Ovary (tissue), 9 donors: ENCODE data around the gene TMPRSS4. TPM values are rescaled to one million over a fixed set of nuclear protein-coding genes. Genes with fewer than 3 reads are reported as not detected.

Source experiments
- DNase-seq, 5 donors: peaks; one replicate each; pipeline ENCODE4 v3.0.0-alpha.2; 2019 to 2020
- H3K27ac ChIP-seq, 2 donors: fragments of 200-600 bp; one replicate each; pipeline versions ENCODE4 v1.5.1 to v1.8.0; 2019 to 2022
- H3K27me3 ChIP-seq: fragments of 200-600 bp; one replicate; pipeline ENCODE4 v1.8.0; 2022
- H3K36me3 ChIP-seq: fragments of 200-600 bp; sonication (generic); one replicate; pipeline ENCODE4 v1.5.1; 2019
- H3K4me1 ChIP-seq: one replicate; pipeline ENCODE4 v1.8.1; 2013; ENCODE audit warnings: mild to moderate bottlenecking, moderate library complexity; ENCODE audit not compliant: insufficient read depth
- H3K4me3 ChIP-seq: fragments of 200-600 bp; sonication (generic); one replicate; pipeline ENCODE4 v1.5.1; 2017
- H3K9me3 ChIP-seq, 2 donors: fragments of 200-600 bp in 1 of 2; sonication (generic) in 1 of 2; one replicate each; pipeline versions ENCODE4 v1.5.1 to v1.8.1; 2013 to 2019; ENCODE audit warnings: mild to moderate bottlenecking in 1 of 2, moderate library complexity in 1 of 2
- EP300 ChIP-seq: sonication (generic); formaldehyde crosslinking; IDR thresholded peaks from one replicate; pipeline ENCODE4 v1.6.1; 2017; ENCODE audit warnings: antibody characterized with exemption
- POLR2A ChIP-seq: fragments of 450-650 bp; IDR thresholded peaks from one replicate; pipeline ENCODE4 v1.6.1; 2017; ENCODE audit warnings: antibody characterized with exemption, mild to moderate bottlenecking, moderate library complexity
- WGBS, 3 donors: extraction: QIAGEN DNeasy Blood & Tissue Kit in 1 of 3; methylation state at CpG; one replicate each; pipeline versions ENCODE4 v1.1.5 to v1.1.7; 2013 to 2017; 5-methylcytosine and 5-hydroxymethylcytosine counted together
- intact Hi-C, 4 donors: fragments of 100-400 bp; cut with DNase I; formaldehyde crosslinking; loops; one replicate each; pipeline versions ENCODE4 v1.11.0 to v1.15.1; 2022 to 2023
- polyA plus RNA-seq, 2 donors: library from polyadenylated mRNA; stranded (reverse); fragments of 200-250 nt in 1 of 2; fragments of 350-450 nt in 1 of 2; fragmentation: Illumina TruSeq in 1 of 2; extraction: RNeasy Lipid Tissue Mini Kit (QIAGEN cat#74804) in 1 of 2; gene quantifications; one replicate each; pipeline ENCODE4 v1.2.3, GENCODE V29; 2013 to 2014
- total RNA-seq, 7 donors: library from RNA; depleted of rRNA in 2 of 7; stranded (reverse); fragments of >200 nt in 2 of 7; fragmentation: NEBNext Ultra II Directional in 3 of 7; extraction: Animal tissue kit (Norgen Biotek cat#: 25700) in 3 of 7; gene quantifications; one replicate each; pipeline versions ENCODE4 v1.1.0 to v1.2.4, GENCODE V29; 2016 to 2023
- TF ChIP-seq, protein P1 (sequence below), 3 donors: fragments of 450-650 bp in 2 of 3; fragments of 200-600 bp in 1 of 3; IDR thresholded peaks; one replicate each; pipeline versions ENCODE4 v1.5.1 to v1.8.0; 2016 to 2022; ENCODE audit warnings: antibody characterized with exemption in 3 of 3, mild to moderate bottlenecking in 1 of 3
- donor health status: DM: no; HTN: no; CAD: no; lungs with moderate emphysema.
- donor health status: DM: no; HTN: no; CAD: no.
- donor health status: Bipolar disorder and iron deficiency.
- donor health status: DM: yes; HTN: yes; CAD: no.
- donor health status: DM: no; HTN: no; CAD: no.
- donor health status: DM: yes; HTN: yes; CAD: no.

TMPRSS4 gene
- total and polyA plus RNA-seq, 9 donors, result 0.20 to 2.3 (median 0.85) TPM; not detected in 5

DNA sequence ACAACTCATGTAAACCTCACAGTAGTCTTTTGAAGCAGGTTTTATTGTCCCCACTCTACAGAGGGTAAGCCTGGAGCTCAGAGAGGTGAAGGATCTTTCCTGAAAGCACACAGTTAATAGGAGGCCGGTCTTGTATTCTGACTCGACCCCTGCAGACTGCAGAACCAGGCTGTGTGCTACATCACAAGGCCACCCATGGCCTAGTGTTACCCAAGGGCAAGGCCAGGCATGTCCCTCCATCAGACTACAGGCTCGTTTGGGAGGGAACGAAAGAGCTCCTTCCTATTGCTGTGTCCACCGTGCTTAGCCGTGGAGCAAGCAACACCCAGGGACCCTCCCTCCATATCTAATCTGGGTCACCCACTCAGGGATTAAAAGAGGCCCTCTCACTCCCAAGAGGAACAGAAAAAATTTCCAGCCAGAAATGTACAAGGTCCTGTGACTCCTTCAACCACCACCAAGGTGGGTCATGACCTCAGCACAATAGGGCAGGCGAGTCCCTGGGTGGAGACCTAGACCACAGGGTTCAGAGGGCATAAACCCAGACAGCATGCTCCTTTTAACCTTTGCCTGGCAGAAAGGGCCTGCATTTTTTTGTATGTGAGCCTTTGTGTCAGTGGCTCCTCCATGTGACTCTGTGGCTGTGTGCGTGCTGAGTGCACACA is 16.2 kb downstream of the TMPRSS4 start:
- Histone ChIP-seq H3K4me3 (no peak overlapping the region), H3K27me3 (no peaks in the 10 kb centered on the region), H3K4me1 (no peaks in the 10 kb centered on the region), H3K9me3 (no peaks in the 10 kb centered on the region), H3K27ac (no peak overlapping the region), H3K36me3 (no peaks in the 10 kb centered on the region)
- WGBS, 3 donors, result 66 to 82% (median 71%) methylated on average over 8 of the region's 8 CpGs
- intact Hi-C loops, result no loop called here
- DNase-seq, result no peak
- no peak for TF ChIP-seq POLR2A
- TF ChIP-seq EP300, result no peak
- TF ChIP-seq, protein P1, sequence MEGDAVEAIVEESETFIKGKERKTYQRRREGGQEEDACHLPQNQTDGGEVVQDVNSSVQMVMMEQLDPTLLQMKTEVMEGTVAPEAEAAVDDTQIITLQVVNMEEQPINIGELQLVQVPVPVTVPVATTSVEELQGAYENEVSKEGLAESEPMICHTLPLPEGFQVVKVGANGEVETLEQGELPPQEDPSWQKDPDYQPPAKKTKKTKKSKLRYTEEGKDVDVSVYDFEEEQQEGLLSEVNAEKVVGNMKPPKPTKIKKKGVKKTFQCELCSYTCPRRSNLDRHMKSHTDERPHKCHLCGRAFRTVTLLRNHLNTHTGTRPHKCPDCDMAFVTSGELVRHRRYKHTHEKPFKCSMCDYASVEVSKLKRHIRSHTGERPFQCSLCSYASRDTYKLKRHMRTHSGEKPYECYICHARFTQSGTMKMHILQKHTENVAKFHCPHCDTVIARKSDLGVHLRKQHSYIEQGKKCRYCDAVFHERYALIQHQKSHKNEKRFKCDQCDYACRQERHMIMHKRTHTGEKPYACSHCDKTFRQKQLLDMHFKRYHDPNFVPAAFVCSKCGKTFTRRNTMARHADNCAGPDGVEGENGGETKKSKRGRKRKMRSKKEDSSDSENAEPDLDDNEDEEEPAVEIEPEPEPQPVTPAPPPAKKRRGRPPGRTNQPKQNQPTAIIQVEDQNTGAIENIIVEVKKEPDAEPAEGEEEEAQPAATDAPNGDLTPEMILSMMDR (IDR thresholded peaks at IDR 0.05), result no peak

DNA sequence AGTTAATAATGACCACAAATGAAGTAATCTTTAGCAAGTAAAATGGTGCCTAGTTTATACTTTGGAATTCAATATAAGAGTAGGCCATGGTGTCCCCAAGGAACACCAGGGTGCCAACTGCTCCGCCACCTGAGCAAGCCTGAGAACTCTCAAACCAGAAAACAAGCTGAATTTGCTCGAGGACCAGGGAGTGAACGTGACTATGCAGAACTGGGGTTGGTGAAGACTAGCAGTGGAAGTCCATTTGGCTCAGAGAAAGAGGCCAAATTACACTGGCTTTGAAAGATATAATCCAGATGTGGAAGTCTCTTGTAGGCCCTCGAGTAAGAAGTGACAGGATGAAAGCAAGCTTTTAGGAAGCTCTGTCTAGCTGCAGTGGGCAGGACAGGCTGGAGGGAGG is 18.6 kb downstream of the TMPRSS4 start:
- TF ChIP-seq EP300 (no peak), POLR2A (no peak)
- TF ChIP-seq, protein P1 (IDR thresholded peaks at IDR 0.05), result no peak
- Histone ChIP-seq H3K36me3 (no peaks in the 10 kb centered on the region), H3K9me3 (no peaks in the 10 kb centered on the region), H3K27me3 (no peaks in the 10 kb centered on the region), H3K4me3 (no peak overlapping the region), H3K27ac (no peak overlapping the region), H3K4me1 (no peaks in the 10 kb centered on the region)
- WGBS, 3 donors, result 69 to 78% (median 71%) methylated on average over 4 of the region's 4 CpGs
- DNase-seq, result no peak
- intact Hi-C loops, result no loop called here

DNA sequence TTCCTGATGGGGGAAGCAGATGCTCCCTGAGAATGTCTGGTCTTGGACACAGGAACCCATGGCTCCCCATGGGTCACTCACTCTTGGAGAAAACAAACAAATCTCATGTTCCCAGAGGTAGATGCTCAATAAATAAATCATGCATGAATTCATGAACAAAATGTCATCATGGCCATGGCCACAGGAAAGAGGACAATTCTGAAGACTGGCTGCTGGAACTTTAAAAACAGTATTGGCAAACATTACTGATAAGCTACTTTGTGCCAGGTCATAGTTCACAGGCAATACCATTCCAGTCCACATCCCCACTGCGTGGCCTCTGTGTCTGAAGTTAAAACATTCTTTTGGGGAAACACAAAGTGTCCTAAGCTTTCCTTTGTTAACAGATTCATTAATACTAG is 19.1 kb downstream of the TMPRSS4 start:
- Histone ChIP-seq H3K36me3 (no peaks in the 10 kb centered on the region), H3K27ac (no peak overlapping the region), H3K4me3 (no peak overlapping the region), H3K27me3 (no peaks in the 10 kb centered on the region), H3K9me3 (no peaks in the 10 kb centered on the region), H3K4me1 (no peaks in the 10 kb centered on the region)
- intact Hi-C loops, result no loop called here
- WGBS, 3 donors, result 0 to 45% (median 27%) methylated on average over 1 of the region's 1 CpG
- no peak for DNase-seq
- TF ChIP-seq EP300 (no peak), POLR2A (no peak)
- TF ChIP-seq, protein P1 (IDR thresholded peaks at IDR 0.05), result no peak

DNA sequence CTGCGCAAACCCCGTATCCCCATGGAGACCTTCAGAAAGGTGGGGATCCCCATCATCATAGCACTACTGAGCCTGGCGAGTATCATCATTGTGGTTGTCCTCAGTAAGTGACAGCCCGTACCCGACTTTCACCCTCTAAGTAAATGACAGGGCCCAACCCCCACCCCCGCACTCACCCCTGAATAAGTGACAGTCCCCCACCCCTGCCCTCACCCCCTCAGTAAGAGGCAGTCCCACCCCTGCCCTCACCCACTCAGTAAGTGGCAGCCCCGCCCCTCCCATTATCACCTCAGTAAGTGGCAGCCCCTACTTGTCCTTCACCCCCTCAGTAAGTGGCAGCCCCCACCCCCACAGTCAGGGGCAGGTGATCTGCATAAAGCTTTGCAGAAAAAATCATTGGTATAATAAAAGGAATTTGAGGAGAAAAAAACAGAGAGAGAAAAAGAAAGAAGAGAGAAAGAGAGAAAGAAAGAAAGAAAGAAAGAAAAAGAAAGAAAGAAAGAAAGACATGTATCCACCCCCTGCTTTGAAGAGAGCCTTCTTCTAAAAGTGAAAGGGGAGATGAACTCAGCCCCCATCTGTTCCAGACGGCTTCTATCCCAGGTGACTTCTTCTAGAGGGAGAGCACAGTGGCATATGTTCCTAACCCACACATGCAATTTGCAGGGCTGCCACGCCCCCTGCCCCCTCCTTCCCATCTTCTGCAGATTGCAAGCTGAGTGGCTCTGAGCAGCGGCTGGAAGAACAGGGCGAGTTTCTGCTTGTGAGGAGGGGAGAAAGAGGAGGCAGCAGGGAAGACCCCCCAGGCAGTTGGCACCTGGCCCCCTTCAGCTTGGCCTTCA is 22.3 kb downstream of the TMPRSS4 start:
- no peaks in the 10 kb centered on the region for H3K9me3 ChIP-seq
- H3K27ac ChIP-seq, result no peak overlapping the region
- H3K4me3 ChIP-seq, result no peak overlapping the region
- no peaks in the 10 kb centered on the region for H3K36me3 ChIP-seq
- 46 to 61% (median 52%) methylated on average over 11 of the region's 11 CpGs for WGBS, 3 donors
- intact Hi-C loops, result no loop called here
- H3K4me1 ChIP-seq, result no peaks in the 10 kb centered on the region
- H3K27me3 ChIP-seq, result no peaks in the 10 kb centered on the region
- TF ChIP-seq POLR2A (no peak), EP300 (no peak)
- TF ChIP-seq, protein P1 (IDR thresholded peaks at IDR 0.05), result no peak
- peak in 1 of 5 donors; percentile 19 for DNase-seq
